ENCODE data around the gene HES3.

DNA sequence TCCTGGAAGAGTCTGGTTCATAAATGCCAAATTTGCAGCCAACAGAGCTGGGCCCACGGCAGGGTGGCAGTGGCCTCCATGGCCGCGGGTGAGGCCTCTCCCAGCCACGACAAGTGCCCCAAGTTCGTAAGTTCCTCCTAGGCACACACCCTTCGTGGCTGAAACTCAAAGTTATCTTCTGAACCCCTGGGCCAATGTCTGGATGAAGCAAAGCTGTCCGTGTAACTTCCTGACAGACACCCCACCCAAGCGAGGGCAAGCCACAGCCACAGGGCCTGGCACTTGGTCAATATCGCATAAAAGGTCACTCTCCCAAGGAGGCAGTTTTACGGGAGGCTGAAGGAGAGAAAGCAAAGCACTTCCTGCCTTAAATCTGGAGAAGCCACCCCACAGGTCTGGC lies 44.7 kb downstream of the HES3 start:
- TF ChIP-seq, protein P1, sequence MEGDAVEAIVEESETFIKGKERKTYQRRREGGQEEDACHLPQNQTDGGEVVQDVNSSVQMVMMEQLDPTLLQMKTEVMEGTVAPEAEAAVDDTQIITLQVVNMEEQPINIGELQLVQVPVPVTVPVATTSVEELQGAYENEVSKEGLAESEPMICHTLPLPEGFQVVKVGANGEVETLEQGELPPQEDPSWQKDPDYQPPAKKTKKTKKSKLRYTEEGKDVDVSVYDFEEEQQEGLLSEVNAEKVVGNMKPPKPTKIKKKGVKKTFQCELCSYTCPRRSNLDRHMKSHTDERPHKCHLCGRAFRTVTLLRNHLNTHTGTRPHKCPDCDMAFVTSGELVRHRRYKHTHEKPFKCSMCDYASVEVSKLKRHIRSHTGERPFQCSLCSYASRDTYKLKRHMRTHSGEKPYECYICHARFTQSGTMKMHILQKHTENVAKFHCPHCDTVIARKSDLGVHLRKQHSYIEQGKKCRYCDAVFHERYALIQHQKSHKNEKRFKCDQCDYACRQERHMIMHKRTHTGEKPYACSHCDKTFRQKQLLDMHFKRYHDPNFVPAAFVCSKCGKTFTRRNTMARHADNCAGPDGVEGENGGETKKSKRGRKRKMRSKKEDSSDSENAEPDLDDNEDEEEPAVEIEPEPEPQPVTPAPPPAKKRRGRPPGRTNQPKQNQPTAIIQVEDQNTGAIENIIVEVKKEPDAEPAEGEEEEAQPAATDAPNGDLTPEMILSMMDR (IDR thresholded peaks at IDR 0.05): no peak
- TF ChIP-seq POLR2AphosphoS5 (IDR thresholded peaks at IDR 0.05): no peak
